ENCODE results near the gene NCKIPSD. TPM values are rescaled to one million over a fixed set of nuclear protein-coding genes. Genes with fewer than 3 reads are reported as not detected.

NCKIPSD gene
- total RNA-seq, 1 experiment from 2014 or later: 36.9 TPM

- ChIA-PET RAD21 (ENCODE audit: low non-redundant PET in 1 of 2, low total read pairs in 2 of 2, uncharacterized antibody in 2 of 2, unreplicated experiment in 2 of 2) (interaction anchor here in 1 of 2 experiments (1.6 kb wide), 1 partner anchor 27 kb away, joined by 4 read pairs; the partner anchor contains the start of gene SLC26A6), POLR2A (interaction anchor here (0.7 to 2.6 kb wide), 6 partner anchors 16 to 358 kb away, joined by 3 to 15 read pairs (median 3); partner anchors contain the start of genes NCKIPSD and SLC26A6), CTCF (interaction anchor here (1.0 to 2.2 kb wide), 6 partner anchors 13 to 105 kb away, joined by 3 to 12 read pairs (median 4); partner anchors contain the start of genes NCKIPSD and SLC26A6)
- no peaks in the 10 kb centered on the region for H3K36me3 ChIP-seq (ENCODE audit: control insufficient read depth in 1 of 2, insufficient read depth in 2 of 2, low read length in 2 of 2)
- H4K20me1 ChIP-seq (ENCODE audit: insufficient read depth): no peaks in the 10 kb centered on the region
- H3K4me2 ChIP-seq (ENCODE audit: low read length): peak within 1 kb of the TSS; percentile 76
- peaks cover 8 to 20% of the 10 kb centered on the region in 2 experiments for H3K4me1 ChIP-seq (ENCODE audit: control insufficient read depth in 1 of 2, insufficient read depth in 2 of 2, low read length in 2 of 2)
- TF ChIP-seq YY1 (IDR thresholded peaks at IDR 0.05; ENCODE audit: extremely low read depth, insufficient replicate concordance, low read depth, low read length) (peak; percentile 94), TCF7L2 (IDR thresholded peaks at IDR 0.05; ENCODE audit: borderline replicate concordance, extremely low read depth, insufficient read depth, insufficient read length) (peak; percentile 38), POLR2AphosphoS5 (IDR thresholded peaks at IDR 0.05; ENCODE audit: low read depth, low read length) (peak; percentile 64), RAD21 (IDR thresholded peaks at IDR 0.05; ENCODE audit: low read depth) (no peak)
- H3K9ac ChIP-seq (ENCODE audit: low read length): peak within 1 kb of the TSS; percentile 75
- peaks cover 0 to 6% of the 10 kb centered on the region in 2 experiments; a peak in 1 of 4 replicates for H3K9me3 ChIP-seq (ENCODE audit: control insufficient read depth in 1 of 2, insufficient read depth in 1 of 2, low read depth in 1 of 2, low read length in 2 of 2)
- TSS peak; percentile 90 for BruUV-seq (replicated peaks)
- H3K9me2 ChIP-seq (ENCODE audit: insufficient read depth): no peaks in the 10 kb centered on the region
- H3K27me3 ChIP-seq (ENCODE audit: insufficient read depth, low read length): no peaks in the 10 kb centered on the region
- DNase-seq (ENCODE audit: low read depth, low spot score) (peak; percentile 75), ATAC-seq (peak; percentile 31)
- H3K4me3 ChIP-seq (replicated peaks in 1 of 2; ENCODE audit: low read depth in 1 of 2, low read length in 2 of 2): peak within 1 kb of the TSS; percentile 55 to 56
- peak within 1 kb of the TSS; percentile 77 for H3K27ac ChIP-seq (ENCODE audit: low read depth, low read length)
- intact Hi-C loops (cut with micrococcal nuclease): loop anchor here (10.0 kb wide), 1 partner anchor 108 kb away; the partner anchor contains the start of gene PFKFB4
- H2AFZ ChIP-seq (ENCODE audit: low read depth, low read length, poor library complexity, severe bottlenecking): no peak within 1 kb of the TSS
- H3K79me2 ChIP-seq (ENCODE audit: insufficient read depth, low read length): no peaks in the 10 kb centered on the region
These were observed 22.8 kb downstream of the NCKIPSD start, which contains the start of gene CELSR3 for GRCh38 chr3:48662753-48663488. TSS of gene CELSR3 (minus strand) at chr3:48662886. CDS start at chr3:48662634, 252 bp downstream.

GRCh38 chr3:48662145-48662752 lies 23.5 kb downstream of the NCKIPSD start:
- Histone ChIP-seq H3K9me2 (ENCODE audit: insufficient read depth) (no peaks in the 10 kb centered on the region), H4K20me1 (ENCODE audit: insufficient read depth) (no peaks in the 10 kb centered on the region), H3K79me2 (ENCODE audit: insufficient read depth, low read length) (no peaks in the 10 kb centered on the region), H3K9ac (ENCODE audit: low read length) (no peak overlapping the region), H3K4me2 (ENCODE audit: low read length) (peak overlapping the region; percentile 76), H3K27me3 (ENCODE audit: insufficient read depth, low read length) (no peaks in the 10 kb centered on the region), H3K9me3 (ENCODE audit: control insufficient read depth in 1 of 2, insufficient read depth in 1 of 2, low read depth in 1 of 2, low read length in 2 of 2) (peaks cover 0 to 6% of the 10 kb centered on the region in 2 experiments; a peak in 1 of 4 replicates), H3K36me3 (ENCODE audit: control insufficient read depth in 1 of 2, insufficient read depth in 2 of 2, low read length in 2 of 2) (no peaks in the 10 kb centered on the region), H2AFZ (ENCODE audit: low read depth, low read length, poor library complexity, severe bottlenecking) (no peak overlapping the region), H3K4me3 (replicated peaks in 1 of 2; ENCODE audit: low read depth in 1 of 2, low read length in 2 of 2) (peak overlapping the region in 1 of 2 experiments; percentile 56; a peak in 2 of 4 replicates), H3K4me1 (ENCODE audit: control insufficient read depth in 1 of 2, insufficient read depth in 2 of 2, low read length in 2 of 2) (peaks cover 8 to 20% of the 10 kb centered on the region in 2 experiments), H3K27ac (ENCODE audit: low read depth, low read length) (no peak overlapping the region)
- CTCF ChIA-PET: interaction anchor here (1.7 to 2.2 kb wide), 3 partner anchors 14 to 27 kb away, joined by 4 to 12 read pairs (median 5); partner anchors contain the start of genes NCKIPSD and SLC26A6
- RAD21 ChIA-PET (ENCODE audit: low non-redundant PET in 1 of 2, low total read pairs in 2 of 2, uncharacterized antibody in 2 of 2, unreplicated experiment in 2 of 2): interaction anchor here in 1 of 2 experiments (1.6 kb wide), 1 partner anchor 27 kb away, joined by 4 read pairs; the partner anchor contains the start of gene SLC26A6
- intact Hi-C loops (cut with micrococcal nuclease): loop anchor here (10.0 kb wide), 1 partner anchor 107 kb away; the partner anchor contains the start of gene PFKFB4
- POLR2A ChIA-PET: interaction anchor here (0.7 to 2.6 kb wide), 3 partner anchors 16 to 26 kb away, joined by 3 to 15 read pairs (median 3); partner anchors contain the start of genes NCKIPSD and SLC26A6
- ATAC-seq: no peak
- no TSS peak for BruUV-seq (replicated peaks)
- no peak for DNase-seq (ENCODE audit: low read depth, low spot score)
- no peak for TF ChIP-seq CBX3 (IDR thresholded peaks at IDR 0.05; ENCODE audit: low read depth)
- TF ChIP-seq SRF (IDR thresholded peaks at IDR 0.05; ENCODE audit: low read depth): no peak
- TF ChIP-seq SIN3A (IDR thresholded peaks at IDR 0.05; ENCODE audit: low read depth): no peak
- no peak for TF ChIP-seq ZBTB33 (IDR thresholded peaks at IDR 0.05; ENCODE audit: extremely low read depth, insufficient replicate concordance, low read length)
- no peak for TF ChIP-seq RAD21 (IDR thresholded peaks at IDR 0.05; ENCODE audit: low read depth)
- TF ChIP-seq POLR2A (IDR thresholded peaks at IDR 0.05; ENCODE audit: borderline replicate concordance, extremely low read depth, insufficient read depth, insufficient read length): no peak
- no peak for TF ChIP-seq ATF3 (IDR thresholded peaks at IDR 0.05)
- no peak for TF ChIP-seq EZH2 (IDR thresholded peaks at IDR 0.05)
- no peak for TF ChIP-seq EGR1 (IDR thresholded peaks at IDR 0.05; ENCODE audit: low read depth)
- no peak for TF ChIP-seq JUND (IDR thresholded peaks at IDR 0.05)
- TF ChIP-seq ZNF274 (IDR thresholded peaks at IDR 0.05; ENCODE audit: low read depth, low read length): no peak
- no peak for TF ChIP-seq YY1 (IDR thresholded peaks at IDR 0.05; ENCODE audit: extremely low read depth, insufficient replicate concordance, low read depth, low read length)
- TF ChIP-seq FOSL1 (IDR thresholded peaks at IDR 0.05; ENCODE audit: low read depth): no peak
- TF ChIP-seq CEBPB (IDR thresholded peaks at IDR 0.05; ENCODE audit: low read depth): no peak
